HL-60 (cell line): ENCODE results near the gene RPIA.

Experiments
- GABPA ChIP-seq: IDR thresholded peaks from 2 replicates; pipeline ENCODE4 v1.6.1; 2012; ENCODE audit warnings: low read depth
- POLR2AphosphoS5 ChIP-seq: IDR thresholded peaks from 2 replicates; pipeline ENCODE4 v1.6.1; 2012; ENCODE audit warnings: low read depth
- SPI1 ChIP-seq: IDR thresholded peaks from 2 replicates; pipeline ENCODE4 v1.6.1; 2012; ENCODE audit warnings: low read depth, mild to moderate bottlenecking, borderline replicate concordance
- TF ChIP-seq, protein P1 (sequence below): IDR thresholded peaks from one replicate; pipeline ENCODE4 v1.5.1; 2011; ENCODE audit warnings: low read length, control low read depth, inconsistent platforms; ENCODE audit not compliant: insufficient read depth
- TF ChIP-seq, protein P2 (sequence below): IDR thresholded peaks from 2 replicates; pipeline ENCODE4 v1.6.1; 2012; ENCODE audit warnings: low read depth; ENCODE audit not compliant: insufficient replicate concordance

- TF ChIP-seq, protein P1, sequence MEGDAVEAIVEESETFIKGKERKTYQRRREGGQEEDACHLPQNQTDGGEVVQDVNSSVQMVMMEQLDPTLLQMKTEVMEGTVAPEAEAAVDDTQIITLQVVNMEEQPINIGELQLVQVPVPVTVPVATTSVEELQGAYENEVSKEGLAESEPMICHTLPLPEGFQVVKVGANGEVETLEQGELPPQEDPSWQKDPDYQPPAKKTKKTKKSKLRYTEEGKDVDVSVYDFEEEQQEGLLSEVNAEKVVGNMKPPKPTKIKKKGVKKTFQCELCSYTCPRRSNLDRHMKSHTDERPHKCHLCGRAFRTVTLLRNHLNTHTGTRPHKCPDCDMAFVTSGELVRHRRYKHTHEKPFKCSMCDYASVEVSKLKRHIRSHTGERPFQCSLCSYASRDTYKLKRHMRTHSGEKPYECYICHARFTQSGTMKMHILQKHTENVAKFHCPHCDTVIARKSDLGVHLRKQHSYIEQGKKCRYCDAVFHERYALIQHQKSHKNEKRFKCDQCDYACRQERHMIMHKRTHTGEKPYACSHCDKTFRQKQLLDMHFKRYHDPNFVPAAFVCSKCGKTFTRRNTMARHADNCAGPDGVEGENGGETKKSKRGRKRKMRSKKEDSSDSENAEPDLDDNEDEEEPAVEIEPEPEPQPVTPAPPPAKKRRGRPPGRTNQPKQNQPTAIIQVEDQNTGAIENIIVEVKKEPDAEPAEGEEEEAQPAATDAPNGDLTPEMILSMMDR, result no peak
- TF ChIP-seq, protein P2, sequence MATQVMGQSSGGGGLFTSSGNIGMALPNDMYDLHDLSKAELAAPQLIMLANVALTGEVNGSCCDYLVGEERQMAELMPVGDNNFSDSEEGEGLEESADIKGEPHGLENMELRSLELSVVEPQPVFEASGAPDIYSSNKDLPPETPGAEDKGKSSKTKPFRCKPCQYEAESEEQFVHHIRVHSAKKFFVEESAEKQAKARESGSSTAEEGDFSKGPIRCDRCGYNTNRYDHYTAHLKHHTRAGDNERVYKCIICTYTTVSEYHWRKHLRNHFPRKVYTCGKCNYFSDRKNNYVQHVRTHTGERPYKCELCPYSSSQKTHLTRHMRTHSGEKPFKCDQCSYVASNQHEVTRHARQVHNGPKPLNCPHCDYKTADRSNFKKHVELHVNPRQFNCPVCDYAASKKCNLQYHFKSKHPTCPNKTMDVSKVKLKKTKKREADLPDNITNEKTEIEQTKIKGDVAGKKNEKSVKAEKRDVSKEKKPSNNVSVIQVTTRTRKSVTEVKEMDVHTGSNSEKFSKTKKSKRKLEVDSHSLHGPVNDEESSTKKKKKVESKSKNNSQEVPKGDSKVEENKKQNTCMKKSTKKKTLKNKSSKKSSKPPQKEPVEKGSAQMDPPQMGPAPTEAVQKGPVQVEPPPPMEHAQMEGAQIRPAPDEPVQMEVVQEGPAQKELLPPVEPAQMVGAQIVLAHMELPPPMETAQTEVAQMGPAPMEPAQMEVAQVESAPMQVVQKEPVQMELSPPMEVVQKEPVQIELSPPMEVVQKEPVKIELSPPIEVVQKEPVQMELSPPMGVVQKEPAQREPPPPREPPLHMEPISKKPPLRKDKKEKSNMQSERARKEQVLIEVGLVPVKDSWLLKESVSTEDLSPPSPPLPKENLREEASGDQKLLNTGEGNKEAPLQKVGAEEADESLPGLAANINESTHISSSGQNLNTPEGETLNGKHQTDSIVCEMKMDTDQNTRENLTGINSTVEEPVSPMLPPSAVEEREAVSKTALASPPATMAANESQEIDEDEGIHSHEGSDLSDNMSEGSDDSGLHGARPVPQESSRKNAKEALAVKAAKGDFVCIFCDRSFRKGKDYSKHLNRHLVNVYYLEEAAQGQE, result no peak
- TF ChIP-seq SPI1 (no peak), POLR2AphosphoS5 (no peak), GABPA (no peak)
Measured at GRCh38 chr2:88686320-88686719, 5.2 kb upstream of the RPIA start.
